GM12878 (cell line): ENCODE measurements around the gene GLMP.

ENCODE experiments used
- BCL3 ChIP-seq: IDR thresholded peaks from 2 replicates; pipeline ENCODE4 v1.6.1; 2011; ENCODE audit warnings: borderline replicate concordance, low read depth, mild to moderate bottlenecking, moderate library complexity, low read length; ENCODE audit not compliant: insufficient read depth, poor library complexity, severe bottlenecking
- EZH2 ChIP-seq: IDR thresholded peaks from 2 replicates; pipeline ENCODE4 v1.6.1; 2012; ENCODE audit warnings: low read depth, mild to moderate bottlenecking, control low read depth, inconsistent platforms, low read length, borderline replicate concordance; ENCODE audit not compliant: control insufficient read depth
- HCFC1 ChIP-seq: fragments of 150-350 bp; IDR thresholded peaks from 2 replicates; pipeline ENCODE4 v1.6.1; 2014; ENCODE audit warnings: low read length
- HDAC6 ChIP-seq: fragments of 200-600 bp; sonication (generic); IDR thresholded peaks from one replicate; pipeline ENCODE4 v1.8.0; 2017; ENCODE audit warnings: antibody characterized with exemption; ENCODE audit not compliant: unreplicated experiment
- MXI1 ChIP-seq: fragments of 150-350 bp; IDR thresholded peaks from 2 replicates; pipeline ENCODE4 v1.6.1; 2011; ENCODE audit warnings: low read depth, mild to moderate bottlenecking, inconsistent platforms, low read length, improper control_type of control experiment
- POLR2A ChIP-seq: IDR thresholded peaks from 2 replicates; pipeline ENCODE4 v1.6.1; 2011; ENCODE audit warnings: low read depth, mild to moderate bottlenecking, low read length
- RAD51 ChIP-seq: fragments of 450-650 bp; IDR thresholded peaks from 2 replicates; pipeline ENCODE4 v1.6.1; 2016; ENCODE audit warnings: moderate library complexity, mild to moderate bottlenecking, inconsistent platforms
- YY1 ChIP-seq: IDR thresholded peaks from 2 replicates; pipeline ENCODE4 v1.6.1; 2011; ENCODE audit warnings: low read depth, mild to moderate bottlenecking, low read length
- TF ChIP-seq, protein P1 (sequence below), 3 experiments: IDR thresholded peaks in 2 of 3; conservative IDR thresholded peaks in 1 of 3; 2 replicates each; pipeline ENCODE4 v1.5.1; 2011; ENCODE audit warnings: low read depth in 3 of 3, low read length in 3 of 3, mild to moderate bottlenecking in 3 of 3, control low read depth in 2 of 3, moderate library complexity in 2 of 3, inconsistent platforms in 1 of 3, mixed read lengths in 1 of 3; ENCODE audit not compliant: control insufficient read depth in 2 of 3, insufficient read depth in 1 of 3; ENCODE audit errors: extremely low read depth in 1 of 3

GRCh38 chr1:156276532-156276931 lies 18.9 kb downstream of the GLMP start:
- no peak for TF ChIP-seq POLR2A
- no peak for TF ChIP-seq RAD51
- TF ChIP-seq, protein P1, sequence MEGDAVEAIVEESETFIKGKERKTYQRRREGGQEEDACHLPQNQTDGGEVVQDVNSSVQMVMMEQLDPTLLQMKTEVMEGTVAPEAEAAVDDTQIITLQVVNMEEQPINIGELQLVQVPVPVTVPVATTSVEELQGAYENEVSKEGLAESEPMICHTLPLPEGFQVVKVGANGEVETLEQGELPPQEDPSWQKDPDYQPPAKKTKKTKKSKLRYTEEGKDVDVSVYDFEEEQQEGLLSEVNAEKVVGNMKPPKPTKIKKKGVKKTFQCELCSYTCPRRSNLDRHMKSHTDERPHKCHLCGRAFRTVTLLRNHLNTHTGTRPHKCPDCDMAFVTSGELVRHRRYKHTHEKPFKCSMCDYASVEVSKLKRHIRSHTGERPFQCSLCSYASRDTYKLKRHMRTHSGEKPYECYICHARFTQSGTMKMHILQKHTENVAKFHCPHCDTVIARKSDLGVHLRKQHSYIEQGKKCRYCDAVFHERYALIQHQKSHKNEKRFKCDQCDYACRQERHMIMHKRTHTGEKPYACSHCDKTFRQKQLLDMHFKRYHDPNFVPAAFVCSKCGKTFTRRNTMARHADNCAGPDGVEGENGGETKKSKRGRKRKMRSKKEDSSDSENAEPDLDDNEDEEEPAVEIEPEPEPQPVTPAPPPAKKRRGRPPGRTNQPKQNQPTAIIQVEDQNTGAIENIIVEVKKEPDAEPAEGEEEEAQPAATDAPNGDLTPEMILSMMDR (IDR thresholded peaks at IDR 0.05 in 2 of 3, conservative IDR thresholded peaks at IDR 0.05 in 1 of 3; ENCODE audit: control insufficient read depth in 2 of 3, extremely low read depth in 1 of 3, insufficient read depth in 1 of 3, low read depth in 3 of 3, low read length in 3 of 3) = no peak
- no peak for TF ChIP-seq BCL3
- TF ChIP-seq HCFC1 = no peak
- TF ChIP-seq HDAC6 = no peak
- no peak for TF ChIP-seq MXI1
- no peak for TF ChIP-seq EZH2
- TF ChIP-seq YY1 = no peak
